GM12892 (cell line): ENCODE data around the gene RBBP8.

ENCODE experiments used
- DNase-seq: peaks from one replicate; pipeline ENCODE4 v3.0.0; 2011; ENCODE audit not compliant: insufficient read length
- FAIRE-seq: peaks from 2 replicates; lab custom pipeline; 2011; peaks lifted over from hg19 to GRCh38; lab: Jason Lieb, UNC
- POLR2A ChIP-seq: IDR thresholded peaks from 2 replicates; pipeline ENCODE4 v1.6.1; 2011; ENCODE audit warnings: low read depth, low read length, control low read depth
- POLR2AphosphoS5 ChIP-seq: IDR thresholded peaks from 2 replicates; pipeline ENCODE4 v1.6.1; 2011; ENCODE audit warnings: low read depth, low read length, control low read depth
- TAF1 ChIP-seq: IDR thresholded peaks from 2 replicates; pipeline ENCODE4 v1.6.1; 2011; ENCODE audit warnings: low read depth, mild to moderate bottlenecking, control low read depth, low read length, borderline replicate concordance

Gene RBBP8

DNA sequence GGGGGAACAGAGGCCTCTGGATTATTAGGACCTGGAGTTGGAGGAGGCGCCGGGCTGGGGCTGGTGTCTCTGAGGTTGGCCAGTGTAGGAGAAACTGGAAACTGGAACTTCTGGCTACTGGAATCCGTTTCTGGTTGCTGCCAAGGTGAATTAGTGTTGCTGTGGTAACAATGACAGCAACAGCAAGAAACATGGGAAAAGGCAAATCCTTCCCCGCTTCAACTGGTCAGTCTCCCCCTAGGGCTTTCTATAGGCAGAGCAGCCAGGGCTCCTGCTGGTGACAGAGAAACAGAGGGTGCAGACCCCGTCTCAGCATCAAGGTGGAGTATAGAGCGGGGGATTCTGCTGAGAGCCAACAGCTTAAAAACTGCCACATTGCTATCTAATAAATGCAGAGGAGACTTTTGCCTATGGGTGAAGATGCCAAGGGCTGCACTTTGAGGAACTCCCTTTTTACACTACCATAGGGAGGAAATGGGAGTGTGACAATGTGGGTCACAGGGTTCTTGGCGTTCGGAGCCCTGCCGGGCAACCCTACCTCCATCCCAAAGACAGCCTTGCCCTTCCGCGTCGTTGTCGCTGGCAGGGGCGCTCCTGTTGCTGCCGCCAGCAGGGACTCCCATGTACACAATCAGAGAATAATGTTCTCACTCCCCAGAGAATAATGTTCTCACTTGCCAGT lies 120.8 kb downstream of the RBBP8 start:
- DNase-seq, result no peak
- no peak for FAIRE-seq
- TF ChIP-seq POLR2AphosphoS5 (no peak), POLR2A (no peak), TAF1 (no peak)

DNA sequence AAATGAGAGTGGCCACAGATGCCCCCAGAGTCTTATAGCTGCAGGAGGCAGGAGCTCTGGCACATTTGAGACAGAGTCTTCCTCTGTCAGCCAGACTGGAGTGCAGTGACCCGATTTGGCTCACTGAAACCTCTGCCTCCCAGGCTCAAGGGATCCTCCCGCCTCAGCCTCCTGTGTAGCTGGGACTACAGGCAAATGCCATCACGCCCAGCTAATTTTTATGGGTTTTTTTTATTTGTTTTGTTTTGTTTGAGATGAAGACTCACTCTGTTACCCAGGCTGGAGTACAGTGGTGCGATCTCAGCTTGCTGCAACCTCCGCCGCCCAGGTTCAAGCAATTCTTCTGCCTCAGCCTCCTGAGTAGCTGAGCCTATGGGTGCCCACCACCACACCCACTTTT lies 121.4 kb downstream of the RBBP8 start:
- FAIRE-seq, result no peak
- TF ChIP-seq POLR2AphosphoS5 (no peak), TAF1 (no peak), POLR2A (no peak)
- DNase-seq, result no peak

DNA sequence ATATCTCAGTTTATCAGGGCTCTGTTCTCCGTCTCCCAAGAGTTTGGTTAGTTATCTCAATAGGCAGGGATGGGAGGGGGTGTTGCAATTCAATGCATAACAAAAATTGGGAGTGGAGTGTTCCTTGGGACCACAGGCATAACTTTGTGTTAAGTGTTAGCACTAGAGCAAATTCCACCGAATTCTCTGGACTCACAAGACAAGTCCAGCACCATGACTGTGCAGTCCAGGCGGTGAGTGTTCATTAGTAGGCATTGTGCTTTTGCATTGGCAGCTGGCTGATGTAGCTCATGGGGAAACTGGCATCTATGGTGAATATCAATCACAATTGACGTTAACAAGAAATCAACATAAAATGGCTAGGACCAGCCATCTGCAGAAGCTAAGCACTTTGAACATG lies 123.2 kb downstream of the RBBP8 start:
- FAIRE-seq, result no peak
- no peak for DNase-seq
- TF ChIP-seq POLR2A, result no peak
- no peak for TF ChIP-seq TAF1

DNA sequence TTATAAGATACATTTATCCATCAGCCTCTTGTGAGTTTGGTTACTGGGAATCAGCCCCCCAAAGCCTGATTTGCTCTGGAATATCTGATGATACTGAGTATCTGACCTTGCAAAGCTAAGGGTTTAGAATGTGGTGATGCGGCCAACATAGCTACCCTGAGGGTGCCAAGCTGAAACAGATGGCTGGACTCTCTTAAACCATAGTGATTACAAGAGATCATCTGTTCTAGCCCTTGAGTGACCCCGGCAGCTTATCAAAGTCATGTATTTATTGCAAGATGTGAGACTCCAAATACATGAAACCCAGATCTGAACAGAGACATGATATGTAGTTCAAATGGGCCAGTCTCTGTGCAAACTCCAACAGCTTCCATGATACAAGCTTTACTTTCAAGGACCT lies 124.0 kb downstream of the RBBP8 start:
- DNase-seq, result no peak
- TF ChIP-seq TAF1 (no peak), POLR2A (no peak), POLR2AphosphoS5 (no peak)
- no peak for FAIRE-seq

DNA sequence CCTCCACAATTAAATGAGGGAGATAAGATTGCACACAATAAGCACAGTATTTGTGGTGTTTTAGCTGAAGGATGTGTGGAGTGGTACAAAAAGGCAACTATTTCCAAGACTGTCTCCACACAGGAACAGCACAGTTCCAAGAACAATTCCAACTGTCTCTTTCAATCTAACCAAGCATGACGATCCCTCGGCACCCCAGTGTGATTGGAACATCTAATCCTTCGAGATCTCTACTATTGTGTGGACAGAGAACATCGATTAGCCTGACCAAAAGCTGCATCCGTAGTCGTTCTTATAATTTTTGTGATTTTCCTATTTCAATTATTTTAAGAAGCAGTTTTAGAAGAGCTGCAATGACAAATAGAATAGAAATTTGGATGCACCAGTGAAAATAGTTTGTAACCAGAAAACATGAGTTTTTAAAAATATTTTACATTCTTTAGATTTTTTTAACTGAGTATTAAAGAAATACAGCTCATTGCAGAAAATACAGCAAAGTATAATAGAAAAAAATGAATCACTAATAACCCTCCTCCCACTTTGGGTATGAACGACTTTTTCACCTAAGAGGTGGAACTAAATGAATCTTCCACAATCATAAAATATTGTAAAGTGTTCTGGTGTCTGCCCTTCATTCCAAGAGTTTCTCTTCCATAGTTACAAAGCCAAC lies 125.8 kb downstream of the RBBP8 start:
- TF ChIP-seq TAF1, result no peak
- TF ChIP-seq POLR2AphosphoS5, result no peak
- TF ChIP-seq POLR2A, result no peak
- no peak for FAIRE-seq
- DNase-seq, result no peak

DNA sequence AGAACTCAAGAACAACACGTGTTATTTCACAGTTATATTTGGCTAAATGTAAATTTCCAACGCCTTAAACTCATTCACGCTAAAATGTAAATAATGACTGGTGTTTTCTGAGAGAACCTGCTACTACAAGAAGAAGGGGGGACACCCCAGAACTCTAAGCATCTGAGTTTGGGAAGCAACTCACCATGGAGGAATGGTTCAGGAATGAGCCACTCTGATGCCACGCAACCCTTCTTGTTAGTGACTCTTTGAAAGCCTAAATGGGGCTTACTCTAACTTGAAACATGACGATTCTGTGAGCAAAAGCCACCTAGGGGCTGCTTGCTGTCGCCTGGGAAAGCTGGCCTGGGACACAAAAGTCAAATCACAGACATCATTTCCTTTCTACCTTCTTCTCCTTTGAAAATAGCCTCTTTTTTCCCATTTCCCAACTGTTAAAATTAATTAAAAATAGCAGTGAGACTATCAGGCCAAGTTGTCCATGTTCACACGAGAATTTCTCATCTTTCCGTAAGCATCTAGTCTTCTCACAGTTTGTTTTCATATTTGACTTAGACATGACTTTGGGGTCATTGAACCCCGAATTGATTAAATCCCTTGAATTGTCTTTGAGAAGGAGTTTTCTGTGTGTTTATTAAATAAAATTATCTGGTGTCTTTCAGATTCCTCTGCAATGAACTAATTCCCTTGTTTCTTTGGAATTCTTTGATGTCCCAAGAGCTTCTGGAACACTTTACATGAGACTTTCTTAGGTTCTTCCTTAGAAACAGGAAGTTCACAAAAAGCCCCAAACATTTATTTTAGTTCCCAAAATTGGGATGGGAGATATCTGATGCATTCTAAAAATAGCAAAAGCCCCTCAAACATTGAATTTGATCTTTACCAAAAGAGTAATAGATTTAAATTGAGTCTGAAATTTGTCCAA lies 126.7 kb downstream of the RBBP8 start:
- no peak for TF ChIP-seq POLR2A
- TF ChIP-seq POLR2AphosphoS5, result no peak
- no peak for TF ChIP-seq TAF1
- FAIRE-seq (no peak), DNase-seq (no peak)

DNA sequence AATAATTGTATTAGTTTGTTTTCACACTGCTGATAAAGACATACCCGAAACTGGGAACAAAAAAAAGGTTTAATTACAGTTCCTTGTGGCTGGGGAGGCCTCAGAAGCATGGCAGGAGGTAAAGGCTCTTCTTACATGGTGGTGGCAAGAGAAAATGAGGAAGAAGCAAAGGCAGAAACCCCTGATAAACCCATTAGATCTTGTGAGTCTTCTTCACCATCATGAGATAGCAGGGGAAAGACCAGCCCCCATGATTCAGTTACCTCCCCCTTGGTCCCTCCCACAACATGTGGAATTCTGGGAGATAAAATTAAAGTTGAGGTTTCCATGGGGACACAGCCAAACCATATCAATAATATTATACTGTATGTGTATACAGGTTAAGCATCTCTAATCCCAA lies 128.9 kb downstream of the RBBP8 start:
- DNase-seq (no peak), FAIRE-seq (no peak)
- TF ChIP-seq POLR2A (no peak), POLR2AphosphoS5 (no peak), TAF1 (no peak)

DNA sequence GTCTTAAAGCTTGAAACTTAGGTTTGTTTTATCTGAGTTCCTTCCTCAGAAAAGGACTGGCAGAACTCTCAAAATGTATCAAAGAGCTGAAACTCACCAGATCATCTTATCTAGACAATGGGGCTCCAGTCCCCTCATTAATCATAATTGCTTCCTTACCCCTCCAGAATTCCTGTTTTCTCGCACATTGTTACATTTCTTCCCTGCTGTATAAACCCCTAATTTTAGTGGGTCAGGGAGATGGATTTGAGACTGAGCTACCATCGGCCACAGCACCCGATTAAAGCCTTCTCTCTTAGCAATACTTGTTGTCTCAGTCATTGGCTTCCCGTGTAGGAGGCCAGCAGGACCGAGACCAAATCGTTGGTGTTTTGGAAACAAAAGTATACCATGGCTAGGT lies 130.4 kb downstream of the RBBP8 start:
- DNase-seq, result no peak
- TF ChIP-seq TAF1, result no peak
- FAIRE-seq, result no peak

DNA sequence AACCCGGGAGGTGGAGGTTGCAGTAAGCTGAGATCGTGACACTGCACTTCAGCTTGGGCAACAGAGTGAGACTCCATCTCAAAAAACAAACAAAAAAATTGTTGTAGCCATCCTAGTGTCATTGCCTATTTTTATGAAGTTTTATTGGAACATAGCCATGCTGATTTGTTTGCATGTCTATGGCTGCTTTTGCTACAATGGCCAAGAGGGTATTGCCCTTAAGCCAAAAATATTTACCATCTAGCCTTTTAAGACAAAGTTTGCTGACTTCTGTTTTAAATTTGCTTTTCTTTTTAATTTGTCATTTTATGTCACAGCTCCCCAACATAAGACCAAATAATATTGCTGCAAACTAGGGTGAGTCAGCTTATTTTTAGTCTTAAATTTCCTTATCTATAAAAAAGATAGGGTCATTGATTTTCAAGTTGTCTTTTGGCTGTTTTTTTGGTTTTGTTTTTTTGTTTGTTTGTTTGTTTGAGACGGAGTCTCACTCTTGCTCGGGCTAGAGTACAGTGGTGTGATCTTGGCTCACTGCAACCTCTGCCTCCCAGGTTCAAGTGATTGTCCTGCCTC lies 132.2 kb downstream of the RBBP8 start:
- no peak for DNase-seq
- FAIRE-seq, result no peak
- TF ChIP-seq POLR2A (no peak), TAF1 (no peak), POLR2AphosphoS5 (no peak)

DNA sequence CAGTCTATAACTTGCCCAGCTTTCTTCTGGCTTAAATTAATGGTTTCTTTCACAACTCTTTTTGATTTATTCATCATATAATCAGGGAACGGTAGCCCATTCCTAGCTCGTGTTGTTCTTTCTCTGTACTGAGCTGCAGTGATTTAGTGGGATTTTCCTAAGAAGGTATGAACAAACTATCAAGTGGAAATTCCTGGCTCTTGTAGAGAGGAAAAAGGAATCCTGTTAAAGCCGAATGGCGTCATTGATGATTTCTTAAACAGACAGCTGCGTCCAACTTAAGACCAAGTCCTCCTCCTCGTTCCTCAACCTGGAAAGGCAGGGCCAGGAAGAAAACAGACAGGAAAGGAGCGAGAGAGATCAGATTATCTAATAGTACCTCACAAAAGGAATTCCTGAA lies 132.9 kb downstream of the RBBP8 start:
- DNase-seq, result no peak
- no peak for FAIRE-seq
- TF ChIP-seq POLR2AphosphoS5, result no peak
- TF ChIP-seq TAF1, result no peak
- TF ChIP-seq POLR2A, result no peak

DNA sequence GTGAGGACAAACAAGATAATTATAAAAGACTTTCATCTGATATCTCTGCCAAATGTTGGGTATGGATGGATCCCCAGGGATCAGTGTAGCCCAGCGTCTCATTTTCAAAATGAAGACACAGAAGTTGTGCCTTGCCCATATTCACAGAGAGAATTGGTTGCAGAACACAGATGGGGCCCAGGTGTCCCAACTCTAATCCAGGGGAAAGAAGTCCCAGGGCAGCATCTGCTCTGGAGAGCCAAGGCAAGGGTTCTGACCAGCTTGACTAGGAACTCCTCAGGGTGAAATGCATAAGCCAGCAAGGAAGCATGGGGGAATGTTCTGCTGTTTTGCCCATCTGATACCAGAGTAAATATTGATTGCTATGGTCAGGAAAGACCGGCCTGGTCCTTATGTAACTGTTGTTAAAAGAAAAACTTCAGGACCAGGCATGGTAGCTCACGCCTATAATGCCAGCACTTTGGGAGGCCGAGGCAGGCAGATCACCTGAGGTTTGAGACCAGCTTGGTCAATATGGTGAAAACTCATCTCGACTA lies 133.4 kb downstream of the RBBP8 start:
- DNase-seq (no peak), FAIRE-seq (no peak)
- TF ChIP-seq TAF1 (no peak), POLR2AphosphoS5 (no peak), POLR2A (no peak)

DNA sequence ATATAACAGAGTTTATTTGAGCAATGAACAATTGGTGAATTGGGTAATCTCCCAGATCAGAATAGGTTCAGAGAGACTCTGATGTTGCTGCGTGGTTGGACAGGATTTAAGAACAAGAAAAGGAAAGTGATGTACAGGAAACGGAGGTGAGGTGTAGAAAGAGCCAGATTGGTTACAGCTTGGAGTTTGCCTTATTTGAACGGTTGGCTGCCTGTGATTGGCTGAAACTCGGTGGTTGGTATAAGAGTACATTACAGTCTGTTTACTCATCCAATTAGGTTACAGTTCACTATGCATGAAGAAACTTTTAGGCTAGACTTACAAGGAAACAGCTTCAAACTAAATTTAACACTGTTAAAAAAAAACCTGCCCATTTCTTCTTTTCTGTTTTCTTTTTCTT lies 134.1 kb downstream of the RBBP8 start:
- DNase-seq (no peak), FAIRE-seq (no peak)
- no peak for TF ChIP-seq POLR2AphosphoS5
- TF ChIP-seq TAF1, result no peak
- no peak for TF ChIP-seq POLR2A
